Neural cell (in vitro differentiated cells): ENCODE data around the gene CNTNAP2.

ENCODE experiments used
- EZH2 ChIP-seq: fragments of 200-600, 300-800 bp; shearing (Covaris generic), sonication (generic); IDR thresholded peaks from 2 replicates; pipeline ENCODE4 v1.6.1; 2014; ENCODE audit warnings: antibody characterized with exemption, low read length, borderline replicate concordance, mild to moderate bottlenecking; ENCODE audit not compliant: insufficient read depth, poor library complexity, severe bottlenecking
- POLR2AphosphoS5 ChIP-seq: IDR thresholded peaks from 2 replicates; pipeline ENCODE4 v1.6.1; 2012
- RAD21 ChIP-seq: fragments of 450-650 bp; conservative IDR thresholded peaks from 2 replicates; pipeline ENCODE4 v1.6.1; 2014; ENCODE audit warnings: antibody characterized with exemption, mild to moderate bottlenecking, moderate library complexity
- SMC3 ChIP-seq: fragments of 450-650 bp; conservative IDR thresholded peaks from 2 replicates; pipeline ENCODE4 v1.6.1; 2014; ENCODE audit warnings: antibody characterized with exemption, mild to moderate bottlenecking, moderate library complexity; ENCODE audit not compliant: poor library complexity
- TF ChIP-seq, protein P1 (sequence below): IDR thresholded peaks from 2 replicates; pipeline ENCODE4 v1.6.1; 2012; ENCODE audit warnings: borderline replicate concordance
- TF ChIP-seq, protein P2 (sequence below): fragments of 450-650 bp; IDR thresholded peaks from 2 replicates; pipeline ENCODE4 v1.5.1; 2014; ENCODE audit warnings: antibody characterized with exemption, mild to moderate bottlenecking, moderate library complexity; ENCODE audit not compliant: poor library complexity, severe bottlenecking

DNA sequence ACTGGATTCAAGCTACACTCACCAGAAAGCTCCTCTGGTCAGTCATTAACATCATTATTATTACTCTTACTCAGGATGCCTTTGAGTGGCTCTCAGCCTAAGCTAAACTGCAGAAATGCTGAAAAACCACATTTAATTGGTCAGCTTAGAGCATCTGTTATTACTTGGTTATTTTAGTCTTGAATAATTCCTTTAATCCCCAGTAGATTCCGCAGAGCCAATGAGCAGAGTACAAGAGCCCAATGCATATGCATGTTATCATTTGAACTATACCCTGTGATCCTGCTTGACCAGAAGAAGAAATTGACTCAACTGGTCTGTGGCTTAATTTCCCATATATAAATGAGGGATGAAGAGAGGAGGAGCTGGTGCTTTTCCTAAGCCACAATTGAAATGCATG lies 2056.3 kb downstream of the CNTNAP2 start:
- TF ChIP-seq, protein P1, sequence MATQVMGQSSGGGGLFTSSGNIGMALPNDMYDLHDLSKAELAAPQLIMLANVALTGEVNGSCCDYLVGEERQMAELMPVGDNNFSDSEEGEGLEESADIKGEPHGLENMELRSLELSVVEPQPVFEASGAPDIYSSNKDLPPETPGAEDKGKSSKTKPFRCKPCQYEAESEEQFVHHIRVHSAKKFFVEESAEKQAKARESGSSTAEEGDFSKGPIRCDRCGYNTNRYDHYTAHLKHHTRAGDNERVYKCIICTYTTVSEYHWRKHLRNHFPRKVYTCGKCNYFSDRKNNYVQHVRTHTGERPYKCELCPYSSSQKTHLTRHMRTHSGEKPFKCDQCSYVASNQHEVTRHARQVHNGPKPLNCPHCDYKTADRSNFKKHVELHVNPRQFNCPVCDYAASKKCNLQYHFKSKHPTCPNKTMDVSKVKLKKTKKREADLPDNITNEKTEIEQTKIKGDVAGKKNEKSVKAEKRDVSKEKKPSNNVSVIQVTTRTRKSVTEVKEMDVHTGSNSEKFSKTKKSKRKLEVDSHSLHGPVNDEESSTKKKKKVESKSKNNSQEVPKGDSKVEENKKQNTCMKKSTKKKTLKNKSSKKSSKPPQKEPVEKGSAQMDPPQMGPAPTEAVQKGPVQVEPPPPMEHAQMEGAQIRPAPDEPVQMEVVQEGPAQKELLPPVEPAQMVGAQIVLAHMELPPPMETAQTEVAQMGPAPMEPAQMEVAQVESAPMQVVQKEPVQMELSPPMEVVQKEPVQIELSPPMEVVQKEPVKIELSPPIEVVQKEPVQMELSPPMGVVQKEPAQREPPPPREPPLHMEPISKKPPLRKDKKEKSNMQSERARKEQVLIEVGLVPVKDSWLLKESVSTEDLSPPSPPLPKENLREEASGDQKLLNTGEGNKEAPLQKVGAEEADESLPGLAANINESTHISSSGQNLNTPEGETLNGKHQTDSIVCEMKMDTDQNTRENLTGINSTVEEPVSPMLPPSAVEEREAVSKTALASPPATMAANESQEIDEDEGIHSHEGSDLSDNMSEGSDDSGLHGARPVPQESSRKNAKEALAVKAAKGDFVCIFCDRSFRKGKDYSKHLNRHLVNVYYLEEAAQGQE: no peak
- TF ChIP-seq POLR2AphosphoS5 (no peak), EZH2 (no peak), SMC3 (no peak), RAD21 (no peak)
- TF ChIP-seq, protein P2, sequence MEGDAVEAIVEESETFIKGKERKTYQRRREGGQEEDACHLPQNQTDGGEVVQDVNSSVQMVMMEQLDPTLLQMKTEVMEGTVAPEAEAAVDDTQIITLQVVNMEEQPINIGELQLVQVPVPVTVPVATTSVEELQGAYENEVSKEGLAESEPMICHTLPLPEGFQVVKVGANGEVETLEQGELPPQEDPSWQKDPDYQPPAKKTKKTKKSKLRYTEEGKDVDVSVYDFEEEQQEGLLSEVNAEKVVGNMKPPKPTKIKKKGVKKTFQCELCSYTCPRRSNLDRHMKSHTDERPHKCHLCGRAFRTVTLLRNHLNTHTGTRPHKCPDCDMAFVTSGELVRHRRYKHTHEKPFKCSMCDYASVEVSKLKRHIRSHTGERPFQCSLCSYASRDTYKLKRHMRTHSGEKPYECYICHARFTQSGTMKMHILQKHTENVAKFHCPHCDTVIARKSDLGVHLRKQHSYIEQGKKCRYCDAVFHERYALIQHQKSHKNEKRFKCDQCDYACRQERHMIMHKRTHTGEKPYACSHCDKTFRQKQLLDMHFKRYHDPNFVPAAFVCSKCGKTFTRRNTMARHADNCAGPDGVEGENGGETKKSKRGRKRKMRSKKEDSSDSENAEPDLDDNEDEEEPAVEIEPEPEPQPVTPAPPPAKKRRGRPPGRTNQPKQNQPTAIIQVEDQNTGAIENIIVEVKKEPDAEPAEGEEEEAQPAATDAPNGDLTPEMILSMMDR: no peak
